ENCODE measurements around the gene LETM1.
"Not testable (repeated sequence)": the region's sequence is repeated elsewhere in the genome, so short reads cannot be mapped to it uniquely, and the experiment has no call there.

Gene LETM1

DNA sequence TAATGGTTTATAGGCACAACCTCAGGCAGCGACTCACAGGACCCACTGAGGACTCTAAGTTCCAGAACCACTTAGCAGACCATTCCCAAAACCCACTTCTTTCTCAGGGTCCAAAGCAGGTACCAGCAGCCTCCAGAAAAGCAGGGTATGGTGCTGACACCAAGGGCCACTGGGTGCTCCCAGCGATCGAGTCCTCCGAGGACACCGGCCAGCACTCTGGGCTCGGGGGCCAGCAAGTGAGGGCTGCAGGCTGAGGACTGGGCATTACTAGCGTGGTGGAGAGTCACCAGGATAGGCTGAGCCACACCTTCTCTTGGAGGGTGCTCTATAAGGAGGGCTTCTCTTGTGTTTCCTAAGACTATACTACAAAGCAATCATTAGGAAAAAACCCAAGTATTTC is 19.3 kb downstream of the LETM1 start:
- H3K4me1 Mint-ChIP-seq (ENCODE audit: low read depth), result no peaks in the 10 kb centered on the region
- H3K27ac Mint-ChIP-seq, result no peak overlapping the region

DNA sequence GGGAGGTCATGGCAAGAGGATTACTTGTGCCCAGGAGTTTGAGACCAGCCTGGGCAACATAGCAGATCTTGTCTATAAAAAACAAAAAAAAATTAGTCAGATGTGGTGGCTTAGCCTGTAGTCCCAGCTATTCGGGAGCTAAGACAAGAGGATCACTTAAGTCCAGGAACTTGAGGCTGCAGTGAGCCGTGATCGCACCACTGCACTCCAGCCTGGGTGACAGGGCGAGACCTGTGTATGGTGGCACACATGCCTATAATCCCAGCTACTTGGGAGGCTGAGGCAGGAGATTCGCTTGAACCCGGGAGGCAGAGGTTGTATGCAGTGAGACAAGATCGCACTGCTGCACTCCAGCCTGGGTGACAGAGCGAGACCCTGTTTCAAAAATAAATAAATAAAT is 20.1 kb downstream of the LETM1 start:
- not testable (repeated sequence) for H3K4me1 Mint-ChIP-seq (ENCODE audit: low read depth); H3K9me3 Mint-ChIP-seq; H3K27ac Mint-ChIP-seq; H3K27me3 Mint-ChIP-seq; H3K4me3 Mint-ChIP-seq
- intact Hi-C loops (cut with micrococcal nuclease), result loop anchor here (10.0 kb wide), 1 partner anchor 59 kb away; no protein-coding TSS in a partner anchor
- H3K36me3 Mint-ChIP-seq (ENCODE audit: low read depth), result peaks cover 97% of the 10 kb centered on the region

More for the DNA sequence above, 19.3 kb downstream of the LETM1 start:
- Mint-ChIP-seq H3K27me3 (no peaks in the 10 kb centered on the region), H3K36me3 (ENCODE audit: low read depth) (peaks cover 97% of the 10 kb centered on the region), H3K9me3 (no peaks in the 10 kb centered on the region), H3K4me3 (no peak overlapping the region)
- intact Hi-C loops (cut with micrococcal nuclease), result loop anchor here (10.0 kb wide), 1 partner anchor 58 kb away; no protein-coding TSS in a partner anchor

DNA sequence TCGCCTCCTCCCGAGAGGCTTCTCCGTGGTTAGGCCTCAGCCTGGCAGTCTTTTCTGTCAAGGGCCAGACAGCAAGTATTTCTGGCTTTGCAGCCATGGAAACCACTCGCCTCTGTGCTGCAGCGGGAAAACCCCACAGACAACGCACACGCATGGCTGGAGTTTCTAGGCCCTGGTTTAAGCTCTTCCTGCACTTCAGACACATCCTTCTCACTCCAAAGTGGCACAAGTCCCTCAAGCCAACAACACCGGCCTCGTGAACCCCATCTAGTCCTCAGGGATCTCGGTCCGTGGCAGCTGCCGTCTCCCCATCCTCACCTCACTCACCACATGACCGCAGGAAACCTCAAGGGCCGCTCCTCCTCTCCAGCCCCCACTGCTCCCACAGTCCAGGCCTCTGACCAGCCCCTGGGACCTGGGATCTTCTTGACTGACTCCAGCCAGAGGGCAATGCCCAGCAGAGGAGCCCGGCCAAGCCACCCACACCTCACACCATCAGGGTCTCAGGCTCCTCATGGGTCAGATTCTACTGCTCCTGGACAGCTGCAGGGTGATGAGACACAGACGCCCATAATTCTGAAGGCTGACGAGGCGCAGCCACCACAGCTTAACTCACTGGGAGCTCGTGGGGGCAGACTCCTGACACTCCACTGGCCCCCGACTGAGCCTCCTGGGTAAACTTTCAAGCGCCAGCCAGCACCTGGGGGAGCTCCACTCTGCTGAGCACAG is 21.7 kb downstream of the LETM1 start:
- Mint-ChIP-seq H3K4me3 (no peak overlapping the region), H3K4me1 (ENCODE audit: low read depth) (peaks cover 7% of the 10 kb centered on the region), H3K36me3 (ENCODE audit: low read depth) (peaks cover 97% of the 10 kb centered on the region), H3K9me3 (no peaks in the 10 kb centered on the region), H3K27me3 (no peaks in the 10 kb centered on the region), H3K27ac (no peak overlapping the region)
- intact Hi-C loops (cut with micrococcal nuclease), result loop anchor here (10.0 kb wide), 1 partner anchor 61 kb away; no protein-coding TSS in a partner anchor

DNA sequence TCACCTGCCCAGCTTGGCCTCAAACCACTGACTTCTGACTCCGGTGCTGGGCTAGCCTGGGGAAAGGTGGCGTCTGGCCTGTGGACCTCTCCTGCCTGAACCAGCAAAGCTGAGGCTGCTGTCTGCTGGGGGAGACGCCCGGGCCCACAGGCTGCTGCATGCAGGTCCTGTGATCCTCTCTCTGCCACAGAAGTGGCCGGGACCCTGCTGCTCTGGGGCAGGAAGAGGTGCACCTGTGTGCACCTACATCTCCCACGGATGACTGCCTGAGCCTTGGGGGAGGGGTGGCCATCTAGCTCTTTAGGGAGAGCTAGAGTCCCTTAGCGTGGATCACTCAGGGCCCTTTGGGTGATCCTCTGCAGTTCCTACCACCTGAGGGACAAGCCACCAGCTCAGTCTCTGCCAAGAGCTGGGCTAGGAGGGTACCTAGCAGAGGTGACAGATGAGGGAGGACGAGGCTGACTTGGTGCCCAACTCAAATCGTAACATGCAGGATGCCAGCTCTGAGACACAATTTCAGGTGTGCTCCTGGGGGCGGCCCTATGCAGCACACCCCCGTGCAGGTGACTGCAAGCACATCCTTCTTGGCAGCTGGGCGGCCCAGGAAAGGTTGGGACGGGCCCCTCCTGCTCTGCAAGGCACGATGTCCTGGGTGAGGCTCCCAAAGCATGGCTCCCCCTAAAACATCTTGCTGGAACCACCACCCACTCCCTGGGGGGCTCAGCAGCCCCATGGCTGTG is 22.5 kb downstream of the LETM1 start:
- H3K9me3 Mint-ChIP-seq, result no peaks in the 10 kb centered on the region
- no peaks in the 10 kb centered on the region for H3K27me3 Mint-ChIP-seq
- peaks cover 7% of the 10 kb centered on the region for H3K4me1 Mint-ChIP-seq (ENCODE audit: low read depth)
- peaks cover 90% of the 10 kb centered on the region for H3K36me3 Mint-ChIP-seq (ENCODE audit: low read depth)
- no peak overlapping the region for H3K27ac Mint-ChIP-seq
- H3K4me3 Mint-ChIP-seq, result no peak overlapping the region
- intact Hi-C loops (cut with micrococcal nuclease), result loop anchor here (10.0 kb wide), 1 partner anchor 61 kb away; no protein-coding TSS in a partner anchor

DNA sequence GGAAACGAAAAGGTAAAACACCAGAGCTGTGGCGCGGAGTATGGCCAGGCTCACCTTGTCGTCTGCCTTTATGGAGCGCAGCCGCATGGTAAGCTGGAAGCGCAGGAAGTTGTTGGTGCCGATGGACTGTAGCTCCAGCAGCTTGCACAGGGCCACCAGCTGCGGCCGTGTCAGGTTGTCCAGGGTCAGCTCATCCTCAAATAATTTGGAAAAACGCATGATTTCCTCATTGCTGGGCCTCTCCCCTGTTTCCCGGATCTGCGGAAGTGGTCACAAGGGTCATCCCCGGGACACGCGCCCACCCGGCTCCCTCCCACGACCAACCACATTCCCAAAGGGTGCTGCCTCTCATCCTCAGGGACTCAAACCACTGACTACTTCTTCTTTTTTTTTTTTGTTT is 23.3 kb downstream of the LETM1 start:
- Mint-ChIP-seq H3K4me1 (ENCODE audit: low read depth) (peaks cover 7% of the 10 kb centered on the region), H3K9me3 (no peaks in the 10 kb centered on the region), H3K4me3 (no peak overlapping the region), H3K27me3 (no peaks in the 10 kb centered on the region), H3K27ac (no peak overlapping the region), H3K36me3 (ENCODE audit: low read depth) (peaks cover 85% of the 10 kb centered on the region)
- intact Hi-C loops (cut with micrococcal nuclease), result loop anchor here (10.0 kb wide), 1 partner anchor 62 kb away; no protein-coding TSS in a partner anchor

DNA sequence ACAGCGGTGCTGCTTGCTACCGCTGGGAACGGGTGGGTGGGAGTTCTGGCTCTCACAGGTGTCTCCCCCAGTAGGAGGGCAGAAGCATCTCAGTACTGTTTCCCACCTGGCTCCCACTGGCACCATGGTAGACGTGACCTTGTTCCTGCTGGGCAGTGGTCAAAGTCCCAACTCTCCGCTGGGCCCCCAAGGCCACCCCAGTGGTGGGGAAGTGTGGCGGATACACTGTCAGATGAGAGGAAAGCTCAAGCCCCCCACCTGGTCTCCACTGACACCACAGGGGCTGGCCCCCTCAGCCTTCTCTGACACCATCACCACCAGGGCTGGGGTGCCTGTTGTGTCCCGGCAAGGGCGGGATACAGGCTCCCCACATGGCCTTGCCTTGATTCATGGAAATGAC is 24.6 kb downstream of the LETM1 start:
- intact Hi-C loops (cut with micrococcal nuclease), result loop anchor here (10.0 kb wide), 1 partner anchor 63 kb away; no protein-coding TSS in a partner anchor
- Mint-ChIP-seq H3K9me3 (no peaks in the 10 kb centered on the region), H3K27ac (no peak overlapping the region), H3K4me3 (no peak overlapping the region), H3K27me3 (no peaks in the 10 kb centered on the region), H3K36me3 (ENCODE audit: low read depth) (peaks cover 81% of the 10 kb centered on the region), H3K4me1 (ENCODE audit: low read depth) (peaks cover 7% of the 10 kb centered on the region)

DNA sequence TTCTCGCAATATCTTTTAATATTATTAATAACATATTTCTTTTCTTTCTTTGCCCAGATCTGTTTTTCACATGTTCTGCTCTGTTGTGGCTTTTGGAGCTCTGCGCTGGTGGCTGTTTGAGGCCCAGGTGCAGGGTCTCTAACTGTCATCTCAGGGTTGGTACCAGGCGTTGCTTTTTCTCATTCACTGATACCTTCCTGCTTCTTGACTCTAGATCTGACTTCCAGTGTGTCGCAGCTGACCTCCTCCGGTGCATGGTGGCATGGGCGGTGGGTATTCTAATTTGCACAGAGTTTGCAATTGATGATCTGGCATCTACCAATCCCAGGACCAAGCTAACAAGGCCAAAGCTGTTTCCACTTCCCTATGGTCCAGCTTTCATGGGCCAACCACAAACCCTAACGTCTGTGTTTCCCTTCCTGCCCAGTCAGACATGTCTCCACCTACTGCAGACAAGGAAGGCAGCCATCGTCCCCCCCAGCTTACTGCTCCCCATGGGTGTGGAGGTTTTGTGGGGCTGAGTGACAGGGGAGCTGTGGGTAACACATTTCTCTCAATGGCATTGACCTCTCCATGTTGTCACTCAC is 25.2 kb downstream of the LETM1 start:
- no peaks in the 10 kb centered on the region for H3K27me3 Mint-ChIP-seq
- intact Hi-C loops (cut with micrococcal nuclease), result loop anchor here (10.0 kb wide), 1 partner anchor 64 kb away; no protein-coding TSS in a partner anchor
- no peaks in the 10 kb centered on the region for H3K9me3 Mint-ChIP-seq
- no peak overlapping the region for H3K27ac Mint-ChIP-seq
- H3K4me1 Mint-ChIP-seq (ENCODE audit: low read depth), result peaks cover 7% of the 10 kb centered on the region
- no peak overlapping the region for H3K4me3 Mint-ChIP-seq
- peaks cover 81% of the 10 kb centered on the region for H3K36me3 Mint-ChIP-seq (ENCODE audit: low read depth)

DNA sequence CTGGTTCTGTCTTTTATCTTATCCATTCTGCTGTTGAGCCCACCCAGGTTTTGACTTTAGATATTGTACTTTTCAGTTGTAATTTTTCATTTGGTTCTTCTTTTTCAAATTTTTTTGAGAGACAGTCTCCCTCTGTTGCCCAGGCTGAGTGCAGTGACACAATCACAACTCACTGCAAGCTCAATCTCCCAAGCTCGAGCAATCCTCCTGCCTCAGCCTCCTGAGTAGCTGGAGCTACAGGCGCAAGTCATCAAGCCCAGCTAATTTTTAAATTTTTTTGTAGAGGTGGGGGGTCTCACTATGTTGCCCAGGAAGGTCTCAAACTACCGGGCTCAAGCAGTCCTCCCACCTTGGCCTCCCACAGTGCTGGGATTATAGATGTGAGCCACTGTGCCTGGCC is 25.7 kb downstream of the LETM1 start:
- intact Hi-C loops (cut with micrococcal nuclease), result loop anchor here (10.0 kb wide), 1 partner anchor 65 kb away; no protein-coding TSS in a partner anchor
- H3K27ac Mint-ChIP-seq, result no peak overlapping the region
- no peak overlapping the region for H3K4me3 Mint-ChIP-seq
- H3K4me1 Mint-ChIP-seq (ENCODE audit: low read depth), result peaks cover 7% of the 10 kb centered on the region
- H3K36me3 Mint-ChIP-seq (ENCODE audit: low read depth), result peaks cover 81% of the 10 kb centered on the region
- H3K9me3 Mint-ChIP-seq, result no peaks in the 10 kb centered on the region
- no peaks in the 10 kb centered on the region for H3K27me3 Mint-ChIP-seq

DNA sequence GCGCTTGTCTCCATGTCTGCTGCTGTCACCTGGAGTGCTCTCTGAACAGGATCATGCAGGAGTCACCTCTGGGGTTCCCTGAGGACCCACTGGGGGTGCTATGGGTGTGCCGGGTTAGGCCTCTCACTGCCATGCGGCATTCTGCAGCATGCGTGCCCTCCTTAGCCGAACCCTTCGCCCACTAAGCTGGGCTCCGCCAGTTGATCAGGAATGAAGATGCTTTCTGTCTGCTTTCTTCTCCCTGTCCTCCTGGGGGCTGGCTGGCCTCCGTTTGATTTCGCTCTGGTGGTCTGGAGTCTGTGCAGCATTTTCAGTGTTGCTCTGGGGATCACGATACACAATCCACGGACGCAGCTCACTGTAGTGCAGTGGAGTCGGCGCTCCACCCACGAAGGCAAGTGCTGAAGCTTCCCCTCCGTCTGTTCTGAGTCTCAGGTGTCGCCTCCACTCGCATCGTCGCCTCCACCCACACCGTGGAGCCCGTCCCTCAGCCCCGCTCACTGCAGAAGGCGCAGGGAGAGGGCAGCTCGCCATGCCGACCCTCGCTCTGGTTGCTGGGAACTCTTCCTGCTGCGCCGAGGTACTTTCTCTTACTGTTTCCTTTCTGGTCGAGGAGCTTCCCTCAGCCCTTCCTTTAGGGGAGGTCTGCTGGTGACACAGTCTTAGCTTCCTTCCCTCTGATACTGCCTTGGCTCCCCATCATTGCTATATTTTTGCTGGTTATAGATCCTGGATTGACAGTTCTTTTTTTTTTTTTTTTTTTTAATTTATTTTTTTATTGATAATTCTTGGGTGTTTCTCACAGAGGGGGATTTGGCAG is 29.2 kb downstream of the LETM1 start:
- Mint-ChIP-seq H3K4me1 (ENCODE audit: low read depth) (peaks cover 7% of the 10 kb centered on the region), H3K4me3 (no peak overlapping the region)

DNA sequence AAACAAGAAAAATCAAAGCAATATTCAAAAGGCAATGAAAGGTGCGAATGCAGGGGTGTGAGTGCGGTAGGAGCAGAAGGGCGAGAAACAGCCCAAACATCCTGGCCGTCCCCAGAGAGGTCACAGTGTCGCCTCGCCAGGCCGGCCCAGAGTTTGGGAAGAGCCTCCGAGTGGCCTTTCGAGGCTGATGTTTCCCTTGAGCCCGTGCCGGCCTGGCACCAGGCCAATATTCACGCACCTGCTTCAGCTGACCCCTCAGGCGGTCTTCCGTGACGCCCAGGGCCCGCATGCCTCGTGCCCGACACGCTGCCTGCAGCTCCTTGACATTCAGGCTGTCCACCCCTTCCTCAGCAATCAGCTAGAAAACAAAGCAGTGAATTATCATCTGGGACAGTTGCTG is 30.6 kb downstream of the LETM1 start:
- Mint-ChIP-seq H3K27ac (no peak overlapping the region), H3K27me3 (no peaks in the 10 kb centered on the region), H3K36me3 (ENCODE audit: low read depth) (peaks cover 77% of the 10 kb centered on the region), H3K9me3 (no peaks in the 10 kb centered on the region), H3K4me3 (no peak overlapping the region), H3K4me1 (ENCODE audit: low read depth) (no peaks in the 10 kb centered on the region)
- intact Hi-C loops (cut with micrococcal nuclease), result no loop called here

More for the DNA sequence above, 29.2 kb downstream of the LETM1 start:
- H3K27ac Mint-ChIP-seq, result no peak overlapping the region
- no peaks in the 10 kb centered on the region for H3K27me3 Mint-ChIP-seq
- peaks cover 81% of the 10 kb centered on the region for H3K36me3 Mint-ChIP-seq (ENCODE audit: low read depth)
- no peaks in the 10 kb centered on the region for H3K9me3 Mint-ChIP-seq
- intact Hi-C loops (cut with micrococcal nuclease), result no loop called here

DNA sequence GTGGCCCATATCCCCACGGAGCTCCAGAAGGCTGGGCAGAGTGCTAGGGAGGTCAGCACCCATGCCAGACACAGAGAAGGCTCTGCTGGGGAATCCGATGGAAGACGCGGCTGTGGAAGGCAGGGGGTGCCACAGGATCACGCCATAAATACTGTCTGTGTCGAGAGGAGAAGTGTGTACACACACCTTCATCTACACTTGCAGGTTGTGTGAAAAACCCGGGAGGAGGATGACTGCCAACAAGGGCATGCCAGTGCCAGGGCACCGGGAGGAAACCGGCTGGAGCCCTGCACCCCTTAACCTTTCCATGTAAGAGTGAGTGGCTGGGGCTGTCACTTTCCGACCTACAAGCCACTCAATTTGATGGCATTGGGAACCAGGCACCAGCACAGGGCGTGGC is 31.2 kb downstream of the LETM1 start:
- intact Hi-C loops (cut with micrococcal nuclease), result no loop called here
- Mint-ChIP-seq H3K4me3 (no peak overlapping the region), H3K4me1 (ENCODE audit: low read depth) (no peaks in the 10 kb centered on the region), H3K27me3 (no peaks in the 10 kb centered on the region), H3K36me3 (ENCODE audit: low read depth) (peaks cover 77% of the 10 kb centered on the region), H3K9me3 (no peaks in the 10 kb centered on the region), H3K27ac (no peak overlapping the region)

DNA sequence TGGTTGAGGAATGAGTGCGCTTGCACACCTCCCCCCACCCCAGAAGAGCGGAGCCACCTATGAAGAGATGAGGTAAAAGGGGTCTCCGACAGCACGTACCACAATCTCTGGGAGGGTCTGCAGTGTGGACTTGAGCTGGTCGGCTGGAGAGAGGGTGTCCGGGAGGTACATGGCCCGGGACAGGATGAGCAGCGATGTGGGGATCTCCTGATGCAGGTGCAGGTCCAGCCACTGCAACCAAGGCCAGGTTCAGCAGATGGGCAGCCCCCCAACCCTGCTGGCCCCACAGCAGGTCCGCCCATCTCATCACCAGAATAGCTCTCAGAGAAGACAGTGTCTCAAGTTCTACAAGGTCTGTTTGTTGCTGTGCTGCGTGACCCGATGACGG is 32.4 kb downstream of the LETM1 start:
- Mint-ChIP-seq H3K27me3 (no peaks in the 10 kb centered on the region), H3K36me3 (ENCODE audit: low read depth) (peaks cover 83% of the 10 kb centered on the region), H3K27ac (no peak overlapping the region), H3K4me1 (ENCODE audit: low read depth) (no peaks in the 10 kb centered on the region), H3K9me3 (no peaks in the 10 kb centered on the region), H3K4me3 (no peak overlapping the region)
- intact Hi-C loops (cut with micrococcal nuclease), result no loop called here

Measured in dendritic cell treated with granulocyte-macrophage colony-stimulating factor and Interleukin-4, amounts not matched to agents 40 ng/mL and 50 ng/mL, for 4 days (primary cell).